Panc1 (cell line): ENCODE measurements around the gene ATP8B2.
"Not testable (repeated sequence)": the region's sequence is repeated elsewhere in the genome, so short reads cannot be mapped to it uniquely, and the experiment has no call there.

ENCODE experiments used
- POLR2AphosphoS5 ChIP-seq: IDR thresholded peaks from 2 replicates; pipeline ENCODE4 v1.6.1; 2012; ENCODE audit warnings: mild to moderate bottlenecking, low read depth, low read length, moderate library complexity
- SIN3A ChIP-seq: IDR thresholded peaks from 2 replicates; pipeline ENCODE4 v1.6.1; 2012; ENCODE audit warnings: low read depth, mild to moderate bottlenecking, low read length, moderate library complexity, borderline replicate concordance; ENCODE audit not compliant: insufficient read depth
- TCF7L2 ChIP-seq: IDR thresholded peaks from 2 replicates; pipeline ENCODE4 v1.6.1; 2011; ENCODE audit warnings: mild to moderate bottlenecking, low read depth, low read length, inconsistent platforms
- TF ChIP-seq, protein P1 (sequence below): fragments of 450-650 bp; IDR thresholded peaks from 2 replicates; pipeline ENCODE4 v1.5.1; 2017; ENCODE audit warnings: mild to moderate bottlenecking
- TF ChIP-seq, protein P2 (sequence below), 2 experiments: IDR thresholded peaks; 2 replicates each; pipeline ENCODE4 v1.6.1; 2011 to 2012; ENCODE audit warnings: low read depth in 2 of 2, control low read depth in 1 of 2, low read length in 1 of 2, mild to moderate bottlenecking in 1 of 2, moderate library complexity in 1 of 2; ENCODE audit not compliant: insufficient read depth in 1 of 2

DNA sequence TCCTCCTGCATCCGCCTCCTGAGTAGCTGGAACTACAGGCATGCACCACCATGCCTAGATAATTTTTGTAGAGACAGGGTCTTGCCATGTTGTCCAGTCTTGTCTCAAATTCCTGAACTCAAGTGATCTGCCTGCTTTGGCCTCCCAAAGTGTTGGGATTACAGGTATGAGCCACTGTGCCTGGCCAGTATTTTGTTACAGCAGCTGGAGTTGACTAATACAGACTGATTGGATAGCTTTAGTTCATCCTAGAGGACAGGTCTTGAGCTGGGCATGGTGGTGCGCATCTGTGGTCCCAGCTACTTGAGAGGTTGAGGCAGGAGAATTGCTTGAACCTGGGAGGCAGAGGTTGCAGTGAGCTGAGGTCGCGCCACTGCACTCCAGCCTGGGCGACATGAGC lies 35.6 kb downstream of the ATP8B2 start:
- TF ChIP-seq, protein P1, sequence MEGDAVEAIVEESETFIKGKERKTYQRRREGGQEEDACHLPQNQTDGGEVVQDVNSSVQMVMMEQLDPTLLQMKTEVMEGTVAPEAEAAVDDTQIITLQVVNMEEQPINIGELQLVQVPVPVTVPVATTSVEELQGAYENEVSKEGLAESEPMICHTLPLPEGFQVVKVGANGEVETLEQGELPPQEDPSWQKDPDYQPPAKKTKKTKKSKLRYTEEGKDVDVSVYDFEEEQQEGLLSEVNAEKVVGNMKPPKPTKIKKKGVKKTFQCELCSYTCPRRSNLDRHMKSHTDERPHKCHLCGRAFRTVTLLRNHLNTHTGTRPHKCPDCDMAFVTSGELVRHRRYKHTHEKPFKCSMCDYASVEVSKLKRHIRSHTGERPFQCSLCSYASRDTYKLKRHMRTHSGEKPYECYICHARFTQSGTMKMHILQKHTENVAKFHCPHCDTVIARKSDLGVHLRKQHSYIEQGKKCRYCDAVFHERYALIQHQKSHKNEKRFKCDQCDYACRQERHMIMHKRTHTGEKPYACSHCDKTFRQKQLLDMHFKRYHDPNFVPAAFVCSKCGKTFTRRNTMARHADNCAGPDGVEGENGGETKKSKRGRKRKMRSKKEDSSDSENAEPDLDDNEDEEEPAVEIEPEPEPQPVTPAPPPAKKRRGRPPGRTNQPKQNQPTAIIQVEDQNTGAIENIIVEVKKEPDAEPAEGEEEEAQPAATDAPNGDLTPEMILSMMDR, result not testable (repeated sequence)
- TF ChIP-seq, protein P2, sequence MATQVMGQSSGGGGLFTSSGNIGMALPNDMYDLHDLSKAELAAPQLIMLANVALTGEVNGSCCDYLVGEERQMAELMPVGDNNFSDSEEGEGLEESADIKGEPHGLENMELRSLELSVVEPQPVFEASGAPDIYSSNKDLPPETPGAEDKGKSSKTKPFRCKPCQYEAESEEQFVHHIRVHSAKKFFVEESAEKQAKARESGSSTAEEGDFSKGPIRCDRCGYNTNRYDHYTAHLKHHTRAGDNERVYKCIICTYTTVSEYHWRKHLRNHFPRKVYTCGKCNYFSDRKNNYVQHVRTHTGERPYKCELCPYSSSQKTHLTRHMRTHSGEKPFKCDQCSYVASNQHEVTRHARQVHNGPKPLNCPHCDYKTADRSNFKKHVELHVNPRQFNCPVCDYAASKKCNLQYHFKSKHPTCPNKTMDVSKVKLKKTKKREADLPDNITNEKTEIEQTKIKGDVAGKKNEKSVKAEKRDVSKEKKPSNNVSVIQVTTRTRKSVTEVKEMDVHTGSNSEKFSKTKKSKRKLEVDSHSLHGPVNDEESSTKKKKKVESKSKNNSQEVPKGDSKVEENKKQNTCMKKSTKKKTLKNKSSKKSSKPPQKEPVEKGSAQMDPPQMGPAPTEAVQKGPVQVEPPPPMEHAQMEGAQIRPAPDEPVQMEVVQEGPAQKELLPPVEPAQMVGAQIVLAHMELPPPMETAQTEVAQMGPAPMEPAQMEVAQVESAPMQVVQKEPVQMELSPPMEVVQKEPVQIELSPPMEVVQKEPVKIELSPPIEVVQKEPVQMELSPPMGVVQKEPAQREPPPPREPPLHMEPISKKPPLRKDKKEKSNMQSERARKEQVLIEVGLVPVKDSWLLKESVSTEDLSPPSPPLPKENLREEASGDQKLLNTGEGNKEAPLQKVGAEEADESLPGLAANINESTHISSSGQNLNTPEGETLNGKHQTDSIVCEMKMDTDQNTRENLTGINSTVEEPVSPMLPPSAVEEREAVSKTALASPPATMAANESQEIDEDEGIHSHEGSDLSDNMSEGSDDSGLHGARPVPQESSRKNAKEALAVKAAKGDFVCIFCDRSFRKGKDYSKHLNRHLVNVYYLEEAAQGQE (IDR thresholded peaks at IDR 0.05; ENCODE audit: insufficient read depth in 1 of 2, low read depth in 2 of 2, low read length in 1 of 2), result not testable (repeated sequence)
- not testable (repeated sequence) for TF ChIP-seq TCF7L2, SIN3A, POLR2AphosphoS5
